Nephron progenitor cell (in vitro differentiated cells): ENCODE results near the gene CAPZB.
A peak's percentile ranks its signal among the peaks of the same experiment; 100 is the strongest.
"Not testable (repeated sequence)": the region's sequence is repeated elsewhere in the genome, so short reads cannot be mapped to it uniquely, and the experiment has no call there.

ENCODE experiments used
- DNase-seq: peaks from one replicate; pipeline ENCODE4 v3.0.0; 2021
- H3K27ac Mint-ChIP-seq: 2 replicates; pipeline ENCODE4 v1.8.0; 2021; ENCODE audit warnings: mild to moderate bottlenecking, moderate library complexity, mixed read lengths
- H3K27me3 Mint-ChIP-seq: 2 replicates; pipeline ENCODE4 v1.8.0; 2021; ENCODE audit warnings: mild to moderate bottlenecking, low read depth, mixed read lengths; ENCODE audit not compliant: poor library complexity
- H3K36me3 Mint-ChIP-seq: 2 replicates; pipeline ENCODE4 v1.8.0; 2021; ENCODE audit warnings: low read depth, mixed read lengths
- H3K4me1 Mint-ChIP-seq: 2 replicates; pipeline ENCODE4 v1.8.0; 2021; ENCODE audit warnings: mixed read lengths
- H3K4me3 Mint-ChIP-seq: 2 replicates; pipeline ENCODE4 v1.8.0; 2021; ENCODE audit warnings: mild to moderate bottlenecking, moderate library complexity, mixed read lengths
- H3K9me3 Mint-ChIP-seq: 2 replicates; pipeline ENCODE4 v1.8.0; 2021; ENCODE audit warnings: mild to moderate bottlenecking, moderate library complexity, mixed read lengths
- CTCF ChIP-seq: fragments of 200-600 bp; sonication (generic); IDR thresholded peaks from 2 replicates; pipeline ENCODE4 v1.5.0; 2021; ENCODE audit warnings: antibody characterized with exemption

CAPZB gene

GRCh38 chr1:19504796-19505692, 19.7 kb upstream of the CAPZB start:
- Mint-ChIP-seq H3K9me3 (no peaks in the 10 kb centered on the region), H3K27me3 (peaks cover 27% of the 10 kb centered on the region), H3K4me1 (no peaks in the 10 kb centered on the region), H3K27ac (no peak overlapping the region), H3K36me3 (no peaks in the 10 kb centered on the region), H3K4me3 (no peak overlapping the region)
- DNase-seq, result no peak
- TF ChIP-seq CTCF, result no peak

- H3K27me3 Mint-ChIP-seq, result peaks cover 30% of the 10 kb centered on the region
- H3K9me3 Mint-ChIP-seq, H3K36me3 Mint-ChIP-seq, DNase-seq, H3K4me1 Mint-ChIP-seq, H3K27ac Mint-ChIP-seq, H3K4me3 Mint-ChIP-seq: not testable (repeated sequence)
These were observed 16.9 kb upstream of the CAPZB start for GRCh38 chr1:19502284-19502683.

GRCh38 chr1:19499887-19500286, 14.5 kb upstream of the CAPZB start:
- H3K27me3 Mint-ChIP-seq, result peaks cover 23% of the 10 kb centered on the region
- not testable (repeated sequence) for H3K27ac Mint-ChIP-seq, DNase-seq, H3K4me3 Mint-ChIP-seq, H3K9me3 Mint-ChIP-seq, H3K36me3 Mint-ChIP-seq, H3K4me1 Mint-ChIP-seq

- H3K36me3 Mint-ChIP-seq, DNase-seq, H3K4me1 Mint-ChIP-seq, H3K27ac Mint-ChIP-seq, H3K9me3 Mint-ChIP-seq, H3K4me3 Mint-ChIP-seq: not testable (repeated sequence)
- peaks cover 16% of the 10 kb centered on the region for H3K27me3 Mint-ChIP-seq
These were observed 12.1 kb upstream of the CAPZB start for GRCh38 chr1:19497443-19497842.

GRCh38 chr1:19496527-19496874, 11.2 kb upstream of the CAPZB start:
- H3K4me1 Mint-ChIP-seq, result peaks cover 9% of the 10 kb centered on the region
- no peak for DNase-seq
- H3K27me3 Mint-ChIP-seq, result peaks cover 19% of the 10 kb centered on the region
- TF ChIP-seq CTCF, result no peak
- H3K27ac Mint-ChIP-seq, result no peak overlapping the region
- no peak overlapping the region for H3K4me3 Mint-ChIP-seq
- peaks cover 4% of the 10 kb centered on the region for H3K9me3 Mint-ChIP-seq
- no peaks in the 10 kb centered on the region for H3K36me3 Mint-ChIP-seq

- H3K27ac Mint-ChIP-seq, result no peak overlapping the region
- no peak overlapping the region for H3K4me3 Mint-ChIP-seq
- no peak for DNase-seq
- no peak for TF ChIP-seq CTCF
- H3K4me1 Mint-ChIP-seq, result peaks cover 9% of the 10 kb centered on the region
- H3K9me3 Mint-ChIP-seq, result peaks cover 4% of the 10 kb centered on the region
- H3K36me3 Mint-ChIP-seq, result no peaks in the 10 kb centered on the region
- peaks cover 19% of the 10 kb centered on the region for H3K27me3 Mint-ChIP-seq
These were observed 10.6 kb upstream of the CAPZB start for GRCh38 chr1:19495799-19496526.

GRCh38 chr1:19495000-19495656, 9.8 kb upstream of the CAPZB start:
- Mint-ChIP-seq H3K9me3 (peaks cover 4% of the 10 kb centered on the region), H3K27ac (peak overlapping the region; percentile 2), H3K36me3 (no peaks in the 10 kb centered on the region), H3K4me3 (no peak overlapping the region), H3K4me1 (peaks cover 9% of the 10 kb centered on the region), H3K27me3 (peaks cover 19% of the 10 kb centered on the region)
- no peak for DNase-seq
- TF ChIP-seq CTCF, result no peak
